Measurements from ENCODE around the gene PCDHGA8.

The PCDHGA8 gene

DNA sequence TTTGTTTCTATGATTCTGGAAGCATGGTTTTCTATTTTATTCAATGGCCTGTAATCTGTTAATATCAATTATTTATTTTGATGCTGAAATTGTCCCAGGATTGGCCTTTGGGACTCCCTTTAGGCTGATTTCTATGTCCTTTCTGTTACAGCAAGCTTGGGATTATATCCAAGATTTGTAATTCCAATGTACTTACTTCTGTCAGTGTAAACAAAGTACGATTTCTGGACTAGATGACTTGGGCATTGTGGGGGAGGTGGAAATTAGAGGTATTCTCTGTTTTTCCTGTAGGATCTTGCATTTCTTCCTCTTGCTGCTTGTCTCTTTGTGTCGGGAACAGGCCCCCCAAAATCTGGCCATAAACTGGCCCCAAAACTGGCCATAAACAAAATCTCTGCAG is 41.6 kb downstream of the PCDHGA8 start:
- DNase-seq (ENCODE audit: low spot score), result no peak

DNA sequence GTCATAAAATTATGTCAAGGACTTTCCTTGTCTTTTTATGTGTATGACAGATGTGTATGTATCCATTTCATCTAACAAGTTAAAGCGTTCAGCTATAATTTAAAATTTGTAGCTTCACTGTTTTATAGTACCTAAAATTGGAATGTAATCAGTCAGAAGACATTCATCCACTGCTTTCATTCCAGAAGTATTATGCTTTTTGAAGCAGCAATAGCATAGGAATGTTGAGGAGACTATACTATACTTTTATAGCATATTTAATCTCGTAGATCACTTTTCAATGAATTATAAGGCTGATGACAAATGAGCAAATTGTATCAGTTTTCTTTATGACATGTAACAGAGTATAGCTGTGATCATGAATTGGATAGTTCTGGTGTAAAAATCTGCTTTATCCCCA is 44.8 kb downstream of the PCDHGA8 start:
- no peak for DNase-seq (ENCODE audit: low spot score)

DNA sequence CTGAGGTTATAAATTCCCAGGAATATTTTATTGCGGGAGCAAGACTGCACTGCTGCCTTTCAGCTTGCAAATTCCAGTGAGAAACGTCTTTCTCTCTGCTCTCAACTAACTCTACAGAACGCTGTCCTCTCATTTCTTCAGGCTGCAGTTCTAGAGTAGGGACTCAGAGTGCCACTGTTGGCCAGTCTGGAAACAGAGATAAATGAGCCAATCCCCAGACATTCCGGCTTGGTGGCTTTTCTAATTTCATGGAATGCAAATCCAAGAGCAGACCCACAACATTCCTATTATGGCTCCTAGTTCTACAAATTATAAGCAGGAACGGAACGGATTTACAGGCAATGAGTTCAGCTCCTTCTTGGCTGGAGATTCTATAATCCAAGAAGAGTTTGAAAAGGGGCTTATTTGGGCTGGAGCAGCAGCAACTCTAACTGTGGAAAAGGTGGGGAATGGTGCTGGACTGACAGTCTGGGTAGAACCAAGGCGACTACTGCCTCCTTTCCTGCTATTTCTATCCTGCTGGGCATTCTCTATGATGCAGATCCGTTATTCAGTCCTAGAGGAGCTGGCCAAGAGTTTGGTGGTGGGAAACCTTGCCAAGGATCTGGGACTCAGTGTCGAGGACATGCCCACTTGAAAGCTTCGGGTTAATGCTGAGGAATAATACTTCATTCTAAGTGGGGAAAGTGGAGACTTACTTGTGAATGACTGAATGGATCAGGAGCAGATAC is 47.1 kb downstream of the PCDHGA8 start:
- no peak for DNase-seq (ENCODE audit: low spot score)

DNA sequence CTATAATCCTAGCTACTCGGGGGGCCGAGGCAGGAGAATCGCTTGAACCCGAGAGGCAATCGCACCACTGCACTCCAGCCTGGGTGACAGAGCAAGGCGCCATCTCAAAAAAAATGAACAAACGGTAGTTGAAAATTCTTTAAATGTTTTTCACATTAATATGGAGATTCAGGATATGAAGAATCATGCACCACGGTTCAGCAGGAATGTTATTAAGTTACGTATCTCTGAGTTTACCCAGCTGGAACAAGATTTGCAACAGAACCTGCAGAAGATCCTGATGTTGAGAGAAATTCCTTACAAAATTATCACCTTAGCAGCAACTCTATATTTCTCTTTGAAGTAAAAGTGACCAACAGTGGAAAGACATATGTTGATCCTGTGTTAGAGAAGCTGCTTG is 47.9 kb downstream of the PCDHGA8 start:
- DNase-seq (ENCODE audit: low spot score), result no peak

DNA sequence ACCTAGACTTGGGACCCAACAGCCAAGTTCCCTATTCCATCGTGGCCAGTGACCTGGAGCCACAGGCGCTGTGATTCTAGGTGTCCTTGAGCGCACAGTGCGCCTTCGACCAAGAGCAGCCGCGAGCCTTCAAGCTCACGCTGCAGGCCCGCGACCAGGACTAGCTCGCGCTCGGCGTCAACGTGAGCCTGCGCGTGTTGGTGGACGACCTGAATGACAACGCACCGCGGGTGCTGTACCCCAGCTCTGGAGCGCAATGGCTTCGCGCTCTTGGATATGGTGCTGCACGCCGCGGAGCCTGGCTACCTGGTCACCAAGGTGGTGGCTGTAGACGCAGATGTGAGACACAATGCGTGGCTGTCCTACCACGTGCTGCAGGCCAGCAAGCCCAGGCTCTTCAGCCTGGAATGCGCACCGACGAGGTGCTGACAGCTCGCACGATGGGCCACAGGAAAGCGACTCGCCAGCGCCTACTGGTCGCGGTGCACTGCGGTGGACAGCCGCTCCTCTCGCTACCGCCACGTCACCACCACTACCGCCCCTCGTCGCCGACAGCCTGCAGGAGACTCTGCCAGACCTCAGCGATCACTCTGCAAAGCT is 49.2 kb downstream of the PCDHGA8 start:
- DNase-seq (ENCODE audit: low spot score), result no peak

Measured in RKO (cell line).